ENCODE measurements around the gene PSMA8. TPM values are rescaled to one million over a fixed set of nuclear protein-coding genes. Genes with fewer than 3 reads are reported as not detected.
"Not testable (repeated sequence)": the region's sequence is repeated elsewhere in the genome, so short reads cannot be mapped to it uniquely, and the experiment has no call there.

The PSMA8 gene
- total RNA-seq, 1 donor from 2014 or later, result not detected

- Mint-ChIP-seq H3K36me3 (no peaks in the 10 kb centered on the region), H3K27me3 (no peaks in the 10 kb centered on the region), H3K9me3 (no peaks in the 10 kb centered on the region), H3K4me3 (no peak overlapping the region), H3K4me1 (ENCODE audit: unreplicated experiment) (peaks cover 5% of the 10 kb centered on the region), H3K27ac (no peak overlapping the region)
- no peak for DNase-seq (ENCODE audit: extremely low spot score, unreplicated experiment)
- no peak for TF ChIP-seq CTCF (conservative IDR thresholded peaks at IDR 0.05)
Observed at GRCh38 chr18:26104035-26104434, 29.6 kb upstream of the PSMA8 start.

GRCh38 chr18:26119246-26119645, 14.4 kb upstream of the PSMA8 start:
- no peak overlapping the region for H3K4me3 Mint-ChIP-seq
- no peaks in the 10 kb centered on the region for H3K36me3 Mint-ChIP-seq
- no peak overlapping the region for H3K27ac Mint-ChIP-seq
- peaks cover 5% of the 10 kb centered on the region for H3K9me3 Mint-ChIP-seq
- H3K4me1 Mint-ChIP-seq (ENCODE audit: unreplicated experiment), result no peaks in the 10 kb centered on the region
- DNase-seq (ENCODE audit: extremely low spot score, unreplicated experiment), result no peak
- H3K27me3 Mint-ChIP-seq, result no peaks in the 10 kb centered on the region
- TF ChIP-seq CTCF (conservative IDR thresholded peaks at IDR 0.05), result no peak

- no peaks in the 10 kb centered on the region for H3K4me1 Mint-ChIP-seq (ENCODE audit: unreplicated experiment)
- no peaks in the 10 kb centered on the region for H3K36me3 Mint-ChIP-seq
- H3K27ac Mint-ChIP-seq, result no peak overlapping the region
- TF ChIP-seq CTCF (conservative IDR thresholded peaks at IDR 0.05), result no peak
- no peak for DNase-seq (ENCODE audit: extremely low spot score, unreplicated experiment)
- peaks cover 5% of the 10 kb centered on the region for H3K9me3 Mint-ChIP-seq
- H3K27me3 Mint-ChIP-seq, result no peaks in the 10 kb centered on the region
- no peak overlapping the region for H3K4me3 Mint-ChIP-seq
Observed at GRCh38 chr18:26121476-26121875, 12.2 kb upstream of the PSMA8 start.

DNA sequence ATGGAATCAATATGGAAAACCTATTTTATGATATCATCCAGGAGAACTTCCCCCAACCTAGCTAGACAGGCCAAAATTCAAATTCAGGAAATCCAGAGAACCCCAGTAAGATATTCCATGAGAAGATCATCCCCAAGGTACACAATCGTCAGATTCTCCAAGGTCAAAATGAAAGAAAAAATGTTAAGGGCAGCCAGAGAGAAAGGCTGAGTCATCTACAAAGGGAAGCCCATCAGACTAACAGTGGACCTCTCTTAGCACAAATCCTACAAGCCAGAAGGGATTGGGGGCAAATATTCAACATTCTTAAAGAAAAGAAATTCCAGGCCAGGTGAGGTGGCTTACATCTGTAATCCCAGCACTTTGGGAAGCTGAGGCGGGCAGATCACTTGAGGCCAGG, 11.7 kb upstream of the PSMA8 start:
- H3K36me3 Mint-ChIP-seq; H3K27me3 Mint-ChIP-seq; H3K4me1 Mint-ChIP-seq (ENCODE audit: unreplicated experiment); H3K27ac Mint-ChIP-seq; H3K4me3 Mint-ChIP-seq; DNase-seq (ENCODE audit: extremely low spot score, unreplicated experiment); H3K9me3 Mint-ChIP-seq: not testable (repeated sequence)

GRCh38 chr18:26127786-26128185, 5.9 kb upstream of the PSMA8 start:
- DNase-seq (ENCODE audit: extremely low spot score, unreplicated experiment), result no peak
- Mint-ChIP-seq H3K36me3 (no peaks in the 10 kb centered on the region), H3K27me3 (no peaks in the 10 kb centered on the region), H3K27ac (no peak overlapping the region), H3K4me3 (no peak overlapping the region), H3K9me3 (peaks cover 5% of the 10 kb centered on the region), H3K4me1 (ENCODE audit: unreplicated experiment) (no peaks in the 10 kb centered on the region)
- TF ChIP-seq CTCF (conservative IDR thresholded peaks at IDR 0.05), result no peak

- H3K36me3 Mint-ChIP-seq; H3K9me3 Mint-ChIP-seq; H3K27me3 Mint-ChIP-seq; H3K4me1 Mint-ChIP-seq (ENCODE audit: unreplicated experiment); H3K27ac Mint-ChIP-seq; DNase-seq (ENCODE audit: extremely low spot score, unreplicated experiment); H3K4me3 Mint-ChIP-seq: not testable (repeated sequence)
Observed at GRCh38 chr18:26128192-26128591, 5.5 kb upstream of the PSMA8 start.

DNA sequence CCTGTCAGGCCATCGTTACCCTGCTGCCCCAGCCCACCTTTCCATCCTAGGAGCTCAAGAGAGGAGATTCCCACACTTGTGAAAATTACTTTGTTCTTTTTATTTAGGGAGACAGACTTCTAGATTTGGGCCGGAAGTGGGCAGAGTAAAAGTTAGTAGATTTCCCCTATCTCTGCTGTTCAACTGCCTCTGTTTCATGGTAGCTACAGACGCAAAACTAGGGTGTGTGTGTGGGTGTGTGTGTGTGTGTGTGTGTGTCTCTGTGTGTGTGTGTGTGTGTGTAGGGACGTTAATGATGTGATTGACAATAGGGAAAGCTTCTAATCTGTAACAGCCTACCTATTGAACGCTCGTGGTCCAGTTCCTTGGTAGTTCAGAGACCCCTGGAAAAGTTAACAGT, 438 bp downstream of the PSMA8 start:
- Mint-ChIP-seq H3K27ac (no peak overlapping the region), H3K9me3 (no peaks in the 10 kb centered on the region), H3K4me3 (peak overlapping the region; percentile 20), H3K36me3 (no peaks in the 10 kb centered on the region), H3K4me1 (ENCODE audit: unreplicated experiment) (peaks cover 4% of the 10 kb centered on the region), H3K27me3 (peaks cover 3% of the 10 kb centered on the region)
- TF ChIP-seq CTCF (conservative IDR thresholded peaks at IDR 0.05), result no peak
- no peak for DNase-seq (ENCODE audit: extremely low spot score, unreplicated experiment)

Data from type B pancreatic cell (in vitro differentiated cells).